GM18499 (cell line): Measurements from ENCODE around the gene TTLL6.

Experiments
- ATAC-seq: cut with Tn5 transposase; IDR thresholded peaks from one replicate; pipeline ENCODE4 v1.9.1; 2021; ENCODE audit warnings: moderate number of reproducible peaks; ENCODE audit not compliant: insufficient read depth, unreplicated experiment

TTLL6 gene

GRCh38 chr17:48746916-48747444, 70.0 kb downstream of the TTLL6 start:
- no peak for ATAC-seq

- no peak for ATAC-seq
Observed at GRCh38 chr17:48745381-48746275, 71.4 kb downstream of the TTLL6 start.

- ATAC-seq: no peak
Observed at GRCh38 chr17:48740537-48740936, 76.5 kb downstream of the TTLL6 start.

GRCh38 chr17:48738803-48739526, 78.1 kb downstream of the TTLL6 start:
- no peak for ATAC-seq

GRCh38 chr17:48738424-48738802, 78.6 kb downstream of the TTLL6 start:
- no peak for ATAC-seq

- no peak for ATAC-seq
Observed at GRCh38 chr17:48737330-48738043, 79.5 kb downstream of the TTLL6 start.

- ATAC-seq: no peak
Observed at GRCh38 chr17:48735062-48735351, 82.0 kb downstream of the TTLL6 start.

- ATAC-seq: no peak
Observed at GRCh38 chr17:48734333-48735061, 82.5 kb downstream of the TTLL6 start.

- no peak for ATAC-seq
Observed at GRCh38 chr17:48733632-48734328, 83.2 kb downstream of the TTLL6 start.

- ATAC-seq: no peak
Observed at GRCh38 chr17:48732688-48733629, 84.1 kb downstream of the TTLL6 start.

- no peak for ATAC-seq
Observed at GRCh38 chr17:48731355-48731754, 85.7 kb downstream of the TTLL6 start.

GRCh38 chr17:48730240-48730550, 86.8 kb downstream of the TTLL6 start:
- ATAC-seq: no peak

- no peak for ATAC-seq
Observed at GRCh38 chr17:48729335-48730239, 87.4 kb downstream of the TTLL6 start.

- ATAC-seq: no peak
Observed at GRCh38 chr17:48728232-48729231, 88.5 kb downstream of the TTLL6 start, which contains the start of gene HOXB13. Gene HOXB13, minus strand, starts transcription at chr17:48728750. Its CDS starts 157 bp downstream, at chr17:48728593.

- no peak for ATAC-seq
Observed at GRCh38 chr17:48727415-48728175, 89.4 kb downstream of the TTLL6 start.

- ATAC-seq: no peak
Observed at GRCh38 chr17:48726916-48727286, 90.1 kb downstream of the TTLL6 start.
